Endothelial cell of umbilical vein (primary cell): ENCODE results near the gene AUTS2. TPM values are rescaled to one million over a fixed set of nuclear protein-coding genes. Genes with fewer than 3 reads are reported as not detected.

Source experiments
- BruUV-seq: library from RNA; stranded (reverse); fragments of 400-500 nt; replicated peaks from 2 replicates; lab custom pipeline; 2021; lab: Mats Ljungman, UMichigan
- CTCF ChIA-PET: fragments of 300-600, 350-600 bp; sonication (Branson Sonifier 250); formaldehyde crosslinking; loops from one replicate; lab custom pipeline; 2021; ENCODE audit warnings: antibody characterized with exemption, inconsistent platforms; lab: Charles Lee
- POLR2A ChIA-PET: fragments of 300-600, 350-600 bp; sonication (Branson Sonifier 250); formaldehyde crosslinking; loops from one replicate; lab custom pipeline; 2021; ENCODE audit warnings: antibody characterized with exemption, inconsistent platforms; lab: Charles Lee
- DNase-seq: peaks from one replicate; pipeline ENCODE4 v3.0.0-alpha.2; 2011; ENCODE audit warnings: low read depth, low spot score
- FAIRE-seq: peaks from 2 replicates; lab custom pipeline; 2011; peaks lifted over from hg19 to GRCh38; lab: Jason Lieb, UNC
- H2AFZ ChIP-seq: 2 replicates; pipeline ENCODE4 v1.6.0; 2012; ENCODE audit warnings: low read depth, low read length, control low read depth, inconsistent platforms
- H3K27ac ChIP-seq: 2 replicates; pipeline ENCODE4 v1.5.1; 2011; ENCODE audit warnings: low read depth, mild to moderate bottlenecking, control low read depth, low read length, moderate library complexity; ENCODE audit not compliant: insufficient read depth
- H3K27me3 ChIP-seq, 2 experiments: 2 replicates each; pipeline versions ENCODE4 v1.6.0 to v1.6.1; 2011; ENCODE audit warnings: low read length in 2 of 2, mixed read lengths in 1 of 2; ENCODE audit not compliant: control insufficient read depth in 2 of 2, insufficient read depth in 2 of 2
- H3K36me3 ChIP-seq, 2 experiments: 2 replicates in 1 of 2; 3 replicates in 1 of 2; pipeline ENCODE4 v1.5.1; 2011; ENCODE audit warnings: low read length in 2 of 2, mild to moderate bottlenecking in 1 of 2, moderate library complexity in 1 of 2; ENCODE audit not compliant: control insufficient read depth in 2 of 2, insufficient read depth in 2 of 2; ENCODE audit errors: extremely low read depth in 1 of 2
- H3K4me1 ChIP-seq: 3 replicates; pipeline ENCODE4 v1.5.1; 2011; ENCODE audit warnings: mild to moderate bottlenecking, low read length; ENCODE audit not compliant: control insufficient read depth, insufficient read depth; ENCODE audit errors: extremely low read depth
- H3K4me2 ChIP-seq: 2 replicates; pipeline ENCODE4 v1.6.1; 2011; ENCODE audit warnings: low read length, control low read depth, mixed read lengths; ENCODE audit not compliant: insufficient read depth
- H3K4me3 ChIP-seq, 3 experiments: fragments of 200-600 bp in 1 of 3; sonication (generic), shearing (Covaris generic) in 1 of 3; replicated peaks in 1 of 3; 2 replicates each; pipeline ENCODE4 v1.5.1; 2011 to 2016; ENCODE audit warnings: control low read depth in 3 of 3, low read length in 3 of 3, mild to moderate bottlenecking in 2 of 3, inconsistent platforms in 1 of 3, low read depth in 1 of 3, moderate library complexity in 1 of 3; ENCODE audit not compliant: insufficient read depth in 1 of 3
- H3K79me2 ChIP-seq: 2 replicates; pipeline ENCODE4 v1.6.0; 2012; ENCODE audit warnings: low read length, inconsistent platforms; ENCODE audit not compliant: control insufficient read depth, insufficient read depth
- H3K9ac ChIP-seq: replicated peaks from 2 replicates; pipeline ENCODE3; 2011; ENCODE audit warnings: low read length, control low read depth; ENCODE audit not compliant: insufficient read depth; ENCODE audit errors: extremely low read depth
- H3K9me1 ChIP-seq: replicated peaks from 3 replicates; pipeline ENCODE4 v1.6.0; 2011; ENCODE audit warnings: mild to moderate bottlenecking, low read length; ENCODE audit not compliant: control insufficient read depth, insufficient read depth; ENCODE audit errors: extremely low read depth
- H3K9me3 ChIP-seq: replicated peaks from 2 replicates; pipeline ENCODE4 v1.5.1; 2012; ENCODE audit warnings: low read length, inconsistent platforms; ENCODE audit not compliant: control insufficient read depth, insufficient read depth
- H4K20me1 ChIP-seq: replicated peaks from 2 replicates; pipeline ENCODE3; 2011; ENCODE audit warnings: mild to moderate bottlenecking, low read length; ENCODE audit not compliant: control insufficient read depth, insufficient read depth; ENCODE audit errors: extremely low read depth
- EZH2 ChIP-seq: IDR thresholded peaks from 2 replicates; pipeline ENCODE4 v1.6.1; 2012; ENCODE audit warnings: borderline replicate concordance, low read depth, mild to moderate bottlenecking, moderate library complexity, low read length, inconsistent platforms; ENCODE audit not compliant: severe bottlenecking
- FOS ChIP-seq: IDR thresholded peaks from 2 replicates; pipeline ENCODE4 v1.6.1; 2011; ENCODE audit warnings: mild to moderate bottlenecking, low read length, moderate library complexity, borderline replicate concordance; ENCODE audit not compliant: insufficient read depth
- GATA2 ChIP-seq: IDR thresholded peaks from 2 replicates; pipeline ENCODE4 v1.7.0; 2011; ENCODE audit warnings: low read depth, mild to moderate bottlenecking, moderate library complexity, mixed read lengths, low read length; ENCODE audit not compliant: insufficient read length, insufficient read depth
- JUN ChIP-seq: IDR thresholded peaks from 2 replicates; pipeline ENCODE4 v1.6.1; 2011; ENCODE audit warnings: borderline replicate concordance, low read depth; ENCODE audit not compliant: insufficient read length, insufficient read depth
- MYC ChIP-seq: IDR thresholded peaks from one replicate; pipeline ENCODE4 v1.6.1; 2011; ENCODE audit warnings: mild to moderate bottlenecking, low read depth, low read length
- POLR2A ChIP-seq: IDR thresholded peaks from 2 replicates; pipeline ENCODE4 v1.6.1; 2012; ENCODE audit warnings: low read depth, mild to moderate bottlenecking, control low read depth, low read length
- POLR2AphosphoS5 ChIP-seq: IDR thresholded peaks from 2 replicates; pipeline ENCODE4 v1.6.1; 2012; ENCODE audit warnings: low read depth, mild to moderate bottlenecking, control low read depth, low read length, moderate library complexity; ENCODE audit not compliant: insufficient read depth
- dilution Hi-C: fragments of 300-500 bp; cut with MboI; formaldehyde crosslinking; loops from one replicate; pipeline ENCODE4 v1.15.0; 2019; ENCODE audit warnings: low sequenced_read_pairs; ENCODE audit not compliant: extremely low pct_ligation_motif_present
- intact Hi-C: fragments of 100-400 bp; cut with micrococcal nuclease; formaldehyde crosslinking; loops from one replicate; pipeline ENCODE4 v1.10.0; 2022
- polyA plus RNA-seq, 4 experiments: library from polyadenylated mRNA; depleted of rRNA in 3 of 4; stranded (reverse) in 3 of 4; unstranded in 1 of 4; fragments of >200 nt; gene quantifications; 2 replicates each; pipeline versions ENCODE4 v1.2.1 to v1.2.3, GENCODE V29; 2011 to 2012; ENCODE audit warnings: missing spikeins in 1 of 4
- total RNA-seq: library from RNA; stranded (reverse); gene quantifications from 2 replicates; pipeline ENCODE4 v1.2.3, GENCODE V29; 2021
- TF ChIP-seq, protein P1 (sequence below), 2 donors: IDR thresholded peaks; 1 replicate in 1 of 2; 2 replicates in 1 of 2; pipeline ENCODE4 v1.5.1; 2011; ENCODE audit warnings: low read length in 2 of 2, mild to moderate bottlenecking in 2 of 2, moderate library complexity in 2 of 2, control low read depth in 1 of 2, inconsistent platforms in 1 of 2, low read depth in 1 of 2; ENCODE audit not compliant: insufficient read depth in 1 of 2; ENCODE audit errors: extremely low read depth in 1 of 2
- TF ChIP-seq, protein P2 (sequence below): IDR thresholded peaks from 2 replicates; pipeline ENCODE4 v1.6.1; 2011; ENCODE audit not compliant: insufficient read depth, insufficient read length

AUTS2 gene
- total and polyA plus RNA-seq, 2 donors (not counting 3 experiments of a cell fraction or from before 2014, with no cell fraction given): 0.59 to 8.0 TPM

DNA sequence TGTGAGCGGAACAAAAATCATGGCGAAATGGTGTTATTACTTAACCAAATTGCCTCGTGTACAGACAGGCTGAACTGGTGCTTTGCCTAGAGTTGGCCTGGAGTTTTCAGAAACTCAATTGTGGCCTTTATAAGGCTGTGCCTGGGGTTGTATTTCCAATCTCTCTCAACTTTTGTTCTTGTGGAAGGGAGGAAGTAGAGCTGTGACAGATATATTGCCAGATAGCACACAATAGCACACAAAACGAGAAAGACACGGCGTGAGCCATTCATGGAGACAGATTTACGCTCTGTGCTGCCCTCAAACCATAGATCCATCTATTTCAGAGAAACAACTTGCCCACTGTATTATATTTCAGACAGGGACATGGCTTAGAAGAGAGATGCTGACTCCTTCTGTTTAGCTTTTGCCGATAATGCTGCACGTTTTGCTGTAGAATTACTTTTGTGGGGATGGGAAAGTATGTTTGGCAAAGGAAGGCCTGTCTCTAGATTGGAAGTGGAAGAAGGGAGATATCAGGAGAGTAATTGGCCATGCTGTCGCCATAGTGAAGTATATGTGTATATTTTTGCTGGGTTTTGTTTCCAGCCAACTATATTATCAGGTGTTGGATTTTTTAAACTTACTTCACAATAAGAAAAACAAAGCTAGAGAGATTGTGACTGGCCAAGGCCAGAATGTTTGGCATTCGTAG lies 80.4 kb downstream of the AUTS2 start:
- FAIRE-seq (no peak), DNase-seq (no peak)
- intact Hi-C loops: no loop called here
- Histone ChIP-seq H3K27me3 (no peaks in the 10 kb centered on the region), H3K9me1 (no peaks in the 10 kb centered on the region), H4K20me1 (no peaks in the 10 kb centered on the region), H2AFZ (no peak overlapping the region), H3K36me3 (no peaks in the 10 kb centered on the region), H3K4me1 (no peaks in the 10 kb centered on the region), H3K4me3 (no peak overlapping the region), H3K4me2 (no peak overlapping the region), H3K9me3 (no peaks in the 10 kb centered on the region), H3K27ac (no peak overlapping the region), H3K9ac (no peak overlapping the region), H3K79me2 (no peaks in the 10 kb centered on the region)
- CTCF ChIA-PET: no interaction called here
- TF ChIP-seq MYC (no peak), JUN (no peak), GATA2 (no peak), EZH2 (no peak), POLR2A (no peak), FOS (no peak), POLR2AphosphoS5 (no peak)
- TF ChIP-seq, protein P1, sequence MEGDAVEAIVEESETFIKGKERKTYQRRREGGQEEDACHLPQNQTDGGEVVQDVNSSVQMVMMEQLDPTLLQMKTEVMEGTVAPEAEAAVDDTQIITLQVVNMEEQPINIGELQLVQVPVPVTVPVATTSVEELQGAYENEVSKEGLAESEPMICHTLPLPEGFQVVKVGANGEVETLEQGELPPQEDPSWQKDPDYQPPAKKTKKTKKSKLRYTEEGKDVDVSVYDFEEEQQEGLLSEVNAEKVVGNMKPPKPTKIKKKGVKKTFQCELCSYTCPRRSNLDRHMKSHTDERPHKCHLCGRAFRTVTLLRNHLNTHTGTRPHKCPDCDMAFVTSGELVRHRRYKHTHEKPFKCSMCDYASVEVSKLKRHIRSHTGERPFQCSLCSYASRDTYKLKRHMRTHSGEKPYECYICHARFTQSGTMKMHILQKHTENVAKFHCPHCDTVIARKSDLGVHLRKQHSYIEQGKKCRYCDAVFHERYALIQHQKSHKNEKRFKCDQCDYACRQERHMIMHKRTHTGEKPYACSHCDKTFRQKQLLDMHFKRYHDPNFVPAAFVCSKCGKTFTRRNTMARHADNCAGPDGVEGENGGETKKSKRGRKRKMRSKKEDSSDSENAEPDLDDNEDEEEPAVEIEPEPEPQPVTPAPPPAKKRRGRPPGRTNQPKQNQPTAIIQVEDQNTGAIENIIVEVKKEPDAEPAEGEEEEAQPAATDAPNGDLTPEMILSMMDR (IDR thresholded peaks at IDR 0.05; ENCODE audit: extremely low read depth in 1 of 2, insufficient read depth in 1 of 2, low read depth in 1 of 2, low read length in 2 of 2): no peak
- TF ChIP-seq, protein P2, sequence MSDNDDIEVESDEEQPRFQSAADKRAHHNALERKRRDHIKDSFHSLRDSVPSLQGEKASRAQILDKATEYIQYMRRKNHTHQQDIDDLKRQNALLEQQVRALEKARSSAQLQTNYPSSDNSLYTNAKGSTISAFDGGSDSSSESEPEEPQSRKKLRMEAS: no peak
- BruUV-seq: no TSS peak
- POLR2A ChIA-PET: no interaction called here
- dilution Hi-C loops: no loop called here
